ENCODE measurements around the gene ZAP70.

DNA sequence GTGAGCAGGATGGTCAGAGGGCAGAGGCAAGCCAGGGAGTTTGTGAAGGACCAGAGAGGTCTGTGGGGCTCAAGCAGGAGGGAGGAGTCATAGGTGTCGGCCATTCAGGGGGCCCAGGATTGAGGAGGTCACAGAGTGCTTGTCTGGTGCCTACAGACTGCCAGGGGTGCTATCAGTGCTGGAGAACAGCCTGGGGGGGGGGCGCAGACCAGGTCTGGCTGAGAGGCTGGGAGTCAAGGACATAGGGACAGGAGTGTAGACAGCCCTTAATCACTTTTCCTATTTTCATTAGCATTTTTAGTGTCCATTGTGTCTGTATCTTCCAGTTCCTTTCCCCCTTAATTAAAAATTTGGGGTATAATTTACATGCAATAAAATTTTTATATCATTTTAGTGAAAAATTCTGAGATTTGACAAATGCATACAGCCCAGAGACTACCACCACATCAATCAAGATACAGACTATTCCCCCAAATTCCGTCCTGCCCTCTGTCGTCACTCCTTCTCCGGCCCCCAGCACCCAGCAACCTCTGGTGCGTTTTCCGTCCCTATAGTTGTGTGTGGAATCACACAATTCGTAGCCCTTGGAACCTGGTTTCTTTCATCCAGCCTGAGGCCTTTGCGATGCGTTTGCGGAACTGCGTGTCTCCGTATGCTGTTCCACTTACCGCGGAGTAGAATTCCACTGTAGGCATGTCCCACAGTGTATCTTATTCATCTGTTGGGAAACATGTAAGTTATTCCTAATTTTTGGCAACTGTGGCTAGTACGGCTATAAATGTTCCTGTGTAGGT is 6.2 kb downstream of the ZAP70 start:
- TF ChIP-seq, protein P1, sequence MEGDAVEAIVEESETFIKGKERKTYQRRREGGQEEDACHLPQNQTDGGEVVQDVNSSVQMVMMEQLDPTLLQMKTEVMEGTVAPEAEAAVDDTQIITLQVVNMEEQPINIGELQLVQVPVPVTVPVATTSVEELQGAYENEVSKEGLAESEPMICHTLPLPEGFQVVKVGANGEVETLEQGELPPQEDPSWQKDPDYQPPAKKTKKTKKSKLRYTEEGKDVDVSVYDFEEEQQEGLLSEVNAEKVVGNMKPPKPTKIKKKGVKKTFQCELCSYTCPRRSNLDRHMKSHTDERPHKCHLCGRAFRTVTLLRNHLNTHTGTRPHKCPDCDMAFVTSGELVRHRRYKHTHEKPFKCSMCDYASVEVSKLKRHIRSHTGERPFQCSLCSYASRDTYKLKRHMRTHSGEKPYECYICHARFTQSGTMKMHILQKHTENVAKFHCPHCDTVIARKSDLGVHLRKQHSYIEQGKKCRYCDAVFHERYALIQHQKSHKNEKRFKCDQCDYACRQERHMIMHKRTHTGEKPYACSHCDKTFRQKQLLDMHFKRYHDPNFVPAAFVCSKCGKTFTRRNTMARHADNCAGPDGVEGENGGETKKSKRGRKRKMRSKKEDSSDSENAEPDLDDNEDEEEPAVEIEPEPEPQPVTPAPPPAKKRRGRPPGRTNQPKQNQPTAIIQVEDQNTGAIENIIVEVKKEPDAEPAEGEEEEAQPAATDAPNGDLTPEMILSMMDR (conservative IDR thresholded peaks at IDR 0.05): no peak
- TF ChIP-seq EZH2 (IDR thresholded peaks at IDR 0.05; ENCODE audit: low read depth): no peak
